ENCODE results near the gene OBSCN.
"Not testable (repeated sequence)": the region's sequence is repeated elsewhere in the genome, so short reads cannot be mapped to it uniquely, and the experiment has no call there.

The OBSCN gene

GRCh38 chr1:228180959-228181644, 26.7 kb upstream of the OBSCN start:
- no peaks in the 10 kb centered on the region for H3K9me3 ChIP-seq (ENCODE audit: control insufficient read depth, insufficient read depth, low read length)
- no peaks in the 10 kb centered on the region for H3K36me3 ChIP-seq (ENCODE audit: control insufficient read depth, insufficient read depth, low read length)
- H3K27me3 ChIP-seq (ENCODE audit: control insufficient read depth, insufficient read depth, low read length) = no peaks in the 10 kb centered on the region
- no peak overlapping the region for H3K27ac ChIP-seq (ENCODE audit: low read depth, low read length)
- H3K4me1 ChIP-seq (ENCODE audit: control insufficient read depth, insufficient read depth, low read length) = no peaks in the 10 kb centered on the region
- H3K9ac ChIP-seq (ENCODE audit: low read depth, low read length) = no peak overlapping the region
- no peak overlapping the region for H3K4me3 ChIP-seq (ENCODE audit: low read depth, low read length)

- no peak overlapping the region for H3K4me3 ChIP-seq (ENCODE audit: low read depth, low read length)
- no peak overlapping the region for H3K27ac ChIP-seq (ENCODE audit: low read depth, low read length)
- no peak overlapping the region for H3K9ac ChIP-seq (ENCODE audit: low read depth, low read length)
- no peaks in the 10 kb centered on the region for H3K27me3 ChIP-seq (ENCODE audit: control insufficient read depth, insufficient read depth, low read length)
- no peaks in the 10 kb centered on the region for H3K4me1 ChIP-seq (ENCODE audit: control insufficient read depth, insufficient read depth, low read length)
- no peaks in the 10 kb centered on the region for H3K36me3 ChIP-seq (ENCODE audit: control insufficient read depth, insufficient read depth, low read length)
- H3K9me3 ChIP-seq (ENCODE audit: control insufficient read depth, insufficient read depth, low read length) = no peaks in the 10 kb centered on the region
These were observed 26.2 kb upstream of the OBSCN start for GRCh38 chr1:228181645-228182034.

GRCh38 chr1:228182296-228183030, 25.4 kb upstream of the OBSCN start:
- no peaks in the 10 kb centered on the region for H3K9me3 ChIP-seq (ENCODE audit: control insufficient read depth, insufficient read depth, low read length)

GRCh38 chr1:228184152-228184551, 23.7 kb upstream of the OBSCN start:
- H3K9ac ChIP-seq (ENCODE audit: low read depth, low read length) = no peak overlapping the region
- no peak overlapping the region for H3K4me3 ChIP-seq (ENCODE audit: low read depth, low read length)
- no peaks in the 10 kb centered on the region for H3K4me1 ChIP-seq (ENCODE audit: control insufficient read depth, insufficient read depth, low read length)
- no peaks in the 10 kb centered on the region for H3K9me3 ChIP-seq (ENCODE audit: control insufficient read depth, insufficient read depth, low read length)
- H3K36me3 ChIP-seq (ENCODE audit: control insufficient read depth, insufficient read depth, low read length) = no peaks in the 10 kb centered on the region
- no peak overlapping the region for H3K27ac ChIP-seq (ENCODE audit: low read depth, low read length)
- H3K27me3 ChIP-seq (ENCODE audit: control insufficient read depth, insufficient read depth, low read length) = no peaks in the 10 kb centered on the region

More at GRCh38 chr1:228182296-228183030, 25.4 kb upstream of the OBSCN start:
- Histone ChIP-seq H3K4me3 (ENCODE audit: low read depth, low read length) (no peak overlapping the region), H3K27ac (ENCODE audit: low read depth, low read length) (no peak overlapping the region), H3K4me1 (ENCODE audit: control insufficient read depth, insufficient read depth, low read length) (no peaks in the 10 kb centered on the region), H3K27me3 (ENCODE audit: control insufficient read depth, insufficient read depth, low read length) (no peaks in the 10 kb centered on the region), H3K36me3 (ENCODE audit: control insufficient read depth, insufficient read depth, low read length) (no peaks in the 10 kb centered on the region), H3K9ac (ENCODE audit: low read depth, low read length) (no peak overlapping the region)

- Histone ChIP-seq H3K9ac (ENCODE audit: low read depth, low read length) (no peak overlapping the region), H3K9me3 (ENCODE audit: control insufficient read depth, insufficient read depth, low read length) (no peaks in the 10 kb centered on the region), H3K4me1 (ENCODE audit: control insufficient read depth, insufficient read depth, low read length) (no peaks in the 10 kb centered on the region), H3K27ac (ENCODE audit: low read depth, low read length) (no peak overlapping the region), H3K27me3 (ENCODE audit: control insufficient read depth, insufficient read depth, low read length) (no peaks in the 10 kb centered on the region), H3K36me3 (ENCODE audit: control insufficient read depth, insufficient read depth, low read length) (no peaks in the 10 kb centered on the region), H3K4me3 (ENCODE audit: low read depth, low read length) (no peak overlapping the region)
These were observed 22.2 kb upstream of the OBSCN start for GRCh38 chr1:228185641-228185965.

GRCh38 chr1:228188249-228188648, 19.6 kb upstream of the OBSCN start:
- not testable (repeated sequence) for H3K4me1 ChIP-seq (ENCODE audit: control insufficient read depth, insufficient read depth, low read length); H3K36me3 ChIP-seq (ENCODE audit: control insufficient read depth, insufficient read depth, low read length); H3K27ac ChIP-seq (ENCODE audit: low read depth, low read length); H3K9ac ChIP-seq (ENCODE audit: low read depth, low read length); H3K4me3 ChIP-seq (ENCODE audit: low read depth, low read length); H3K9me3 ChIP-seq (ENCODE audit: control insufficient read depth, insufficient read depth, low read length); H3K27me3 ChIP-seq (ENCODE audit: control insufficient read depth, insufficient read depth, low read length)

- Histone ChIP-seq H3K4me3 (ENCODE audit: low read depth, low read length) (no peak overlapping the region), H3K36me3 (ENCODE audit: control insufficient read depth, insufficient read depth, low read length) (no peaks in the 10 kb centered on the region), H3K27me3 (ENCODE audit: control insufficient read depth, insufficient read depth, low read length) (no peaks in the 10 kb centered on the region), H3K4me1 (ENCODE audit: control insufficient read depth, insufficient read depth, low read length) (no peaks in the 10 kb centered on the region), H3K9me3 (ENCODE audit: control insufficient read depth, insufficient read depth, low read length) (no peaks in the 10 kb centered on the region), H3K27ac (ENCODE audit: low read depth, low read length) (no peak overlapping the region), H3K9ac (ENCODE audit: low read depth, low read length) (no peak overlapping the region)
These were observed 17.7 kb upstream of the OBSCN start for GRCh38 chr1:228190182-228190581.

- Histone ChIP-seq H3K9ac (ENCODE audit: low read depth, low read length) (no peak overlapping the region), H3K9me3 (ENCODE audit: control insufficient read depth, insufficient read depth, low read length) (no peaks in the 10 kb centered on the region), H3K27me3 (ENCODE audit: control insufficient read depth, insufficient read depth, low read length) (no peaks in the 10 kb centered on the region), H3K27ac (ENCODE audit: low read depth, low read length) (no peak overlapping the region), H3K4me1 (ENCODE audit: control insufficient read depth, insufficient read depth, low read length) (no peaks in the 10 kb centered on the region), H3K36me3 (ENCODE audit: control insufficient read depth, insufficient read depth, low read length) (no peaks in the 10 kb centered on the region), H3K4me3 (ENCODE audit: low read depth, low read length) (no peak overlapping the region)
These were observed 17.1 kb upstream of the OBSCN start for GRCh38 chr1:228190778-228191177.

- H3K36me3 ChIP-seq (ENCODE audit: control insufficient read depth, insufficient read depth, low read length) = no peaks in the 10 kb centered on the region
- no peak overlapping the region for H3K9ac ChIP-seq (ENCODE audit: low read depth, low read length)
- no peak overlapping the region for H3K4me3 ChIP-seq (ENCODE audit: low read depth, low read length)
- H3K9me3 ChIP-seq (ENCODE audit: control insufficient read depth, insufficient read depth, low read length) = peaks cover 12% of the 10 kb centered on the region; the same call in 1 of the 2 replicates
- no peak overlapping the region for H3K27ac ChIP-seq (ENCODE audit: low read depth, low read length)
- no peaks in the 10 kb centered on the region; the same call in 1 of the 2 replicates for H3K27me3 ChIP-seq (ENCODE audit: control insufficient read depth, insufficient read depth, low read length)
- H3K4me1 ChIP-seq (ENCODE audit: control insufficient read depth, insufficient read depth, low read length) = no peaks in the 10 kb centered on the region
These were observed 13.4 kb upstream of the OBSCN start for GRCh38 chr1:228194436-228194835.

- H3K9ac ChIP-seq (ENCODE audit: low read depth, low read length) = no peak overlapping the region
These were observed 12.7 kb upstream of the OBSCN start for GRCh38 chr1:228194921-228195812.

More at GRCh38 chr1:228194921-228195812, 12.7 kb upstream of the OBSCN start:
- peaks cover 16% of the 10 kb centered on the region for H3K9me3 ChIP-seq (ENCODE audit: control insufficient read depth, insufficient read depth, low read length)
- H3K36me3 ChIP-seq (ENCODE audit: control insufficient read depth, insufficient read depth, low read length) = no peaks in the 10 kb centered on the region
- no peaks in the 10 kb centered on the region; the same call in 1 of the 2 replicates for H3K27me3 ChIP-seq (ENCODE audit: control insufficient read depth, insufficient read depth, low read length)
- H3K4me1 ChIP-seq (ENCODE audit: control insufficient read depth, insufficient read depth, low read length) = no peaks in the 10 kb centered on the region
- H3K4me3 ChIP-seq (ENCODE audit: low read depth, low read length) = no peak overlapping the region
- no peak overlapping the region for H3K27ac ChIP-seq (ENCODE audit: low read depth, low read length)

Data from HUES48 (cell line).